Measurements from ENCODE around the gene FRG2C.
A peak's percentile ranks its signal among the peaks of the same experiment; 100 is the strongest.
"Not testable (repeated sequence)": the region's sequence is repeated elsewhere in the genome, so short reads cannot be mapped to it uniquely, and the experiment has no call there.

FRG2C gene

DNA sequence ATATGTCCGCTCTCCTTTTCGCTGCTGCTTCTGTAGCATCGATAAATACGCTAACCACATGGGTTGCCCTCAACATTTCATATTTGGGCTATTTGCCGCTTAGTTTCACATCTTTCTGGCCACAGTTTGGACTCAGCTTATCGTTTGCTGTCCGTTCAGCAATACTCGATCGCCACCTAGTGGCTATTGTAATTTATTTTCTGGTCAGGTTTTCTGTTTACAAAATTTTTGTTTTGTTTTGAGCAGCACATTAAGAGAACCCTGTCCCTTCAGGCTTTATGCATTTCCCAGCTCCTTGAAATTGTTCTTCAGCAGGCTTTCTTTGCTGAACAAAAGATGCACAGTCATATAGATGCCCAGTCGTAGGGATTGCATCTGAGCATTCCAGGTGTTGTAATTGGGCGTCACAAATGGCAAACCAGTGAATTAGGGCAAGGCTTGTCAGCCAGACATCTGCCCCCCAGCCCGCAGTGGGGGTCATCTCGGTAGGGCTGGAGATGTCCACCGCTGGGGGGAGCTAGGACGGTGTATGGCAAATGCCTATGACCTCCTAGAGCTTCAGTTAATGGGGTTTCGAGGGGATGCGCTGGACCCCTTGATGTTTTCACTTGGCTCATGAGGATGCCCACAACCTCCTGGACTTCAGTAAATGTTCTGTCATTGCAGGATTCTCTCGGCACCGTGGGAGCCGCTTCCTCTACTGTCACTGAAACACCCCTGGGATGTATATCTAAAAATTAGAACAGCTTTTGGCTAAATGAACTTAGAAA, 20.9 kb upstream of the FRG2C start:
- not testable (repeated sequence) for DNase-seq (ENCODE audit: extremely low read depth, insufficient read length); H3K27me3 ChIP-seq (replicated peaks; ENCODE audit: control insufficient read depth, insufficient read depth, low read length); H3K36me3 ChIP-seq (ENCODE audit: control insufficient read depth, insufficient read depth, low read length); H3K4me3 ChIP-seq (replicated peaks; ENCODE audit: low read depth, low read length)
- TF ChIP-seq, protein P1, sequence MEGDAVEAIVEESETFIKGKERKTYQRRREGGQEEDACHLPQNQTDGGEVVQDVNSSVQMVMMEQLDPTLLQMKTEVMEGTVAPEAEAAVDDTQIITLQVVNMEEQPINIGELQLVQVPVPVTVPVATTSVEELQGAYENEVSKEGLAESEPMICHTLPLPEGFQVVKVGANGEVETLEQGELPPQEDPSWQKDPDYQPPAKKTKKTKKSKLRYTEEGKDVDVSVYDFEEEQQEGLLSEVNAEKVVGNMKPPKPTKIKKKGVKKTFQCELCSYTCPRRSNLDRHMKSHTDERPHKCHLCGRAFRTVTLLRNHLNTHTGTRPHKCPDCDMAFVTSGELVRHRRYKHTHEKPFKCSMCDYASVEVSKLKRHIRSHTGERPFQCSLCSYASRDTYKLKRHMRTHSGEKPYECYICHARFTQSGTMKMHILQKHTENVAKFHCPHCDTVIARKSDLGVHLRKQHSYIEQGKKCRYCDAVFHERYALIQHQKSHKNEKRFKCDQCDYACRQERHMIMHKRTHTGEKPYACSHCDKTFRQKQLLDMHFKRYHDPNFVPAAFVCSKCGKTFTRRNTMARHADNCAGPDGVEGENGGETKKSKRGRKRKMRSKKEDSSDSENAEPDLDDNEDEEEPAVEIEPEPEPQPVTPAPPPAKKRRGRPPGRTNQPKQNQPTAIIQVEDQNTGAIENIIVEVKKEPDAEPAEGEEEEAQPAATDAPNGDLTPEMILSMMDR (IDR thresholded peaks at IDR 0.05; ENCODE audit: insufficient read depth, low read length, poor library complexity, severe bottlenecking): peak; percentile 33

DNA sequence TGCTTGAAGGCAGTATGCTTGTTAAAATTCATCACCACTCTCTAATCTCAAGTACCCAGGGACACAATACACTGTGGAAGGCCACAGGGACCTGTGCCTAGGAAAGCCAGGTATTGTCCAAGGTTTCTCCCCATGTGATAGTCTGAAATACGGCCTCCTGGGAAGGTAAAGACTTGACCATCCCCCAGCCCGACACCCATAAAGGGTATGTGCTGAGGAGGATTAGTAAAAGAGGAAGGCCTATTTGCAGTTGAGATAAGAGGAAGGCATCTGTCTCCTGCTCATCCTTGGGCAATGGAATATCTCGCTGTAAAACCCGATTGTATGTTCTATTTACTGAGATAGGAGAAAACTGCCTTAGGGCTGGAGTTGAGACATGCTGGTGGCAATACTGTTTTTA, 18.6 kb upstream of the FRG2C start:
- not testable (repeated sequence) for H3K4me3 ChIP-seq (replicated peaks; ENCODE audit: low read depth, low read length); H3K36me3 ChIP-seq (ENCODE audit: control insufficient read depth, insufficient read depth, low read length); H3K27me3 ChIP-seq (replicated peaks; ENCODE audit: control insufficient read depth, insufficient read depth, low read length); DNase-seq (ENCODE audit: extremely low read depth, insufficient read length)

DNA sequence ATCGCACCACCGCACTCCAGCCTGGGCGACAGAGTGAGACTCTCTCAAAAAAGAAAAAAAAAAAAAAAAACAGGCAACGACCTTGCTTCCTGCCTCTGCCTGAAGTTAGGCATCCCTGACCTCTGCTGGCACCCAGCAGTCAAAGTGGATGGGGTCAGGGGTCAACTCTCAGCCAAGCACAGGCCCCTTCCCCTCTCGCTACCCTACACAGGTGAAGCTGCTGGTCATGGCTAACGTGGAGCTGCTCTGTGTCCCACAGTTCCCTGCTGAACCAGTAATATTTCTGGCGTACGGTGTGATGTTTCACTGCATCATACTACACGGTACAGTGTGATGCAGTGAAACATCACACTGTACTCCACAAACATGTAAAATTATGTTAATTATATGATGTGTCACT, 13.9 kb upstream of the FRG2C start:
- Histone ChIP-seq H3K27me3 (replicated peaks; ENCODE audit: control insufficient read depth, insufficient read depth, low read length) (no peaks in the 10 kb centered on the region), H3K4me3 (replicated peaks; ENCODE audit: low read depth, low read length) (no peak overlapping the region), H3K36me3 (ENCODE audit: control insufficient read depth, insufficient read depth, low read length) (no peaks in the 10 kb centered on the region)
- no peak for DNase-seq (ENCODE audit: extremely low read depth, insufficient read length)
- TF ChIP-seq, protein P1 (IDR thresholded peaks at IDR 0.05; ENCODE audit: insufficient read depth, low read length, poor library complexity, severe bottlenecking): no peak

DNA sequence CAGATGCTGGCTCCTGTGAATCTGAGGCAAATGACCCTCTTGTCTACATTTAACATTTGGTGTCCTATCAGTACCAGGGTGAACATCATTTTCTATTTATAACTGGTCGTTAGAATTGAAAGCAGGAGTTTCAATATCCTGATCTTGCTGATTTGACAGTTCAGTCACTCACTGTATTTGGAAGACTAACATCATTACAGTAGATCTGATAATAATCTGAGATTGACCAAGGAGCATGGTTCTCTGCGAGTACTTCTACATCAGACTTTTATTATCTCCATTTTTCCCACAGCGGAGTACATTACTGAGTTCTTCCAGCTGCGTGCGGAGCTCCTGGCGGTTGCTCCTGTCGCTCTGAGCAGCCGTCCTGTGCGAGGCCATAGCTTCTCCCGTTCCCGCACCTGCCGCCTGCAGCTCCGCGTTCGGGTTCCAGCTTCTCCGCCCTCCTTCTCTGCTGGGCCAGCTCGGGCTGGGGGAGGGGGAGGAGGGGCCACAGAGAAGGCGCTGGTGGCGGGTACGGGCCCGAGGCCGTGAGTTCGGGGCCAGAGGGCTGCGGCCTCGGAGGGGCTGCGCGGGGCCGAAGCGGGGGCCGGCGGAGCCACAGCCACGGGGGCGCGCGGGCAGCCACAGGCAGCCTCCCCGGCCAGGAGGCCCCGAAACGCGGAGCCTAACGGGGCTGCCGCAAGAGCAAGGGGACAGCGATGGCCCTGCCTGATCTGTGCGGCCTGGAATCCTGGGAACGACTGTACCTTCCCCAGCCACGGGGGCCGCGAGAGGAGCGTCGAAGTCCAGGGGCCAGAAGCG, 8.8 kb upstream of the FRG2C start:
- not testable (repeated sequence) for H3K36me3 ChIP-seq (ENCODE audit: control insufficient read depth, insufficient read depth, low read length); DNase-seq (ENCODE audit: extremely low read depth, insufficient read length); H3K4me3 ChIP-seq (replicated peaks; ENCODE audit: low read depth, low read length); H3K27me3 ChIP-seq (replicated peaks; ENCODE audit: control insufficient read depth, insufficient read depth, low read length)

DNA sequence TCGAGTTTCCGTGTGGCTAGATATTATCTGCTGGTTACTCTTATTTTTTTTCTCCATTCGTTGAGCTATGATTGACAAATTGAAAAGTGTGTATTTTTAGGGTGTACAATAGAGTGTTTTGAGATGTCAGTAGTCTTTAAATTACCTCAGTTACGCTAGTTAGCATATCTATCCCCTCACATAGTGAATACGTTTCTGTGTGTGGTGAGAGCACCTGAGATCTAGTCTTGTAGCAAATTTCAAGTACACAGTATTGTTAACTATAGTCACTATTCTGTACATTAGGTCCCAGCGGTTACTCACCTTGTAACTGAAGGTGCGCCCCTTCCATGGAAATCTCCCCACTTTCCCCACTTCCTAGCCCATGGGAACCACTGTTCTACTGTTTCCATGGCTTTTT, 8.2 kb upstream of the FRG2C start:
- H3K36me3 ChIP-seq (ENCODE audit: control insufficient read depth, insufficient read depth, low read length); H3K4me3 ChIP-seq (replicated peaks; ENCODE audit: low read depth, low read length); DNase-seq (ENCODE audit: extremely low read depth, insufficient read length); H3K27me3 ChIP-seq (replicated peaks; ENCODE audit: control insufficient read depth, insufficient read depth, low read length): not testable (repeated sequence)

DNA sequence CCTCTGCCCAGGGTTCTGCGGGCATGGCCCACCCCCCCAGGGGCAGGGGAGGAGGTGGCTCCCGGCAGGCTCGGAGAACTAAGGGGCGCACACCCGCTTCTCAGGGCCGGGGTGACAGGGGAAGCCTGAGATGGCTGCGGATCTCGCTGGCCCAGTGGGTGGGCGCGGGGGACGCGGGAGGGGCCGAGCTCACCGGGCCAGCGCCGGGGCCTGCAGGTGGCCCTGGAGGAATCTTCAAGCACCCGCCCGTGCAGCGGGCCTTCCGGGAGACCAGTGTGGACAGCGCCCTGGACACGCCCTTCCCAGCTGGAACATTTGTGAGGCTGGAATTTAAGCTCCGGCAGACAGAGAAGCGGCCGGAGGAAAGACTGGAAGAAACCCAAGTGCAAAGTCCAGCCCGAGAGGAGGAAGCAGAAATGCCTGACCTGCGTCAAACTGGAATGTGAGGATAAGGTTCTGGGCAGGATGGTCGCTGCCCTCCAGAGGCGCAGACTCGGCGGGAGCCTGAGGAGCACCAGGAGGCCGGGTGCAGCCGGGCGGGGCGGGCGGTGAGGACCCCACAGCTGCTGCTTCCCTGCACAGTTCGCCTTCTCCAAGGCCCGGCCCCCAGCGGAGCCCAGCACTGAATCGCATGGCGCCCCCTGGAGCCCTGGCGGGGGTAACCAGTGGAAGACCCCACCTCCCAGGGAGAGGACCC, 5.6 kb upstream of the FRG2C start:
- H3K36me3 ChIP-seq (ENCODE audit: control insufficient read depth, insufficient read depth, low read length); DNase-seq (ENCODE audit: extremely low read depth, insufficient read length); H3K27me3 ChIP-seq (replicated peaks; ENCODE audit: control insufficient read depth, insufficient read depth, low read length); H3K4me3 ChIP-seq (replicated peaks; ENCODE audit: low read depth, low read length): not testable (repeated sequence)

DNA sequence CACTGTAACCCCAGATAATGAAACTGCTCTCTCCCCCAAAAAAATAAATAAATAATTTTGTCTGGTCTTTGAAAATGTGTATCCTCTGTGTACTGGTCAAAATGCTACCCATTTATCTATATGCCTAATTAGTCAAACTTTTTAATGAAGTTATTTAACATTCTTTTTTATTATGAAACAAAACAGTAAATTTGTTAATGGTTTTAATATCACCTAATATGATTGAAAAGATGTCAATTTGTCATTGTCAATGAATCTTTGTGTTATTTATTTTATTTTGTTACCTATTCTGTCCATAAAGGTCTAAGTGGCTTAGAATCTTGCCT, 5.1 kb upstream of the FRG2C start:
- H3K4me3 ChIP-seq (replicated peaks; ENCODE audit: low read depth, low read length); DNase-seq (ENCODE audit: extremely low read depth, insufficient read length); H3K27me3 ChIP-seq (replicated peaks; ENCODE audit: control insufficient read depth, insufficient read depth, low read length); H3K36me3 ChIP-seq (ENCODE audit: control insufficient read depth, insufficient read depth, low read length): not testable (repeated sequence)

DNA sequence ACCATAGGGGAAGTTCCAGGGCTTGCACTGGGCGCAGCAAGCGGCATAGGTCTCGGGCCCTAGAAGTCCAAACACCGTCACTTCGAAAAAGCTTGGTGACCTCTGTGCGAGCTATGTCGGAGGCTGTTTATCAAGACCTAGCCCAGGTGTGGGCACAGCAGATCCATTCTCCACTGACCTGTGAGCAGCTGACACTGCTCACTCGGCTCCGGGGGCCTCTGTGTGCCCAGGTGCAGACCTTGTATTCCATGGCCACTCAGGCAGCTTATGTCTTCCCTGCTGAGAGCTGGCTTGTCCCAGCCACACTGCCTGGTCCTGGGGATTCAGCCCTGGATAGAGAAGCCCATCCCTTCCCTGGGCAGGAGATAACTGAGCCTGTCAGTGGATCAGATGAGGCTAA, 1.5 kb downstream of the FRG2C start:
- H3K36me3 ChIP-seq (ENCODE audit: control insufficient read depth, insufficient read depth, low read length); DNase-seq (ENCODE audit: extremely low read depth, insufficient read length); H3K27me3 ChIP-seq (replicated peaks; ENCODE audit: control insufficient read depth, insufficient read depth, low read length): not testable (repeated sequence)

DNA sequence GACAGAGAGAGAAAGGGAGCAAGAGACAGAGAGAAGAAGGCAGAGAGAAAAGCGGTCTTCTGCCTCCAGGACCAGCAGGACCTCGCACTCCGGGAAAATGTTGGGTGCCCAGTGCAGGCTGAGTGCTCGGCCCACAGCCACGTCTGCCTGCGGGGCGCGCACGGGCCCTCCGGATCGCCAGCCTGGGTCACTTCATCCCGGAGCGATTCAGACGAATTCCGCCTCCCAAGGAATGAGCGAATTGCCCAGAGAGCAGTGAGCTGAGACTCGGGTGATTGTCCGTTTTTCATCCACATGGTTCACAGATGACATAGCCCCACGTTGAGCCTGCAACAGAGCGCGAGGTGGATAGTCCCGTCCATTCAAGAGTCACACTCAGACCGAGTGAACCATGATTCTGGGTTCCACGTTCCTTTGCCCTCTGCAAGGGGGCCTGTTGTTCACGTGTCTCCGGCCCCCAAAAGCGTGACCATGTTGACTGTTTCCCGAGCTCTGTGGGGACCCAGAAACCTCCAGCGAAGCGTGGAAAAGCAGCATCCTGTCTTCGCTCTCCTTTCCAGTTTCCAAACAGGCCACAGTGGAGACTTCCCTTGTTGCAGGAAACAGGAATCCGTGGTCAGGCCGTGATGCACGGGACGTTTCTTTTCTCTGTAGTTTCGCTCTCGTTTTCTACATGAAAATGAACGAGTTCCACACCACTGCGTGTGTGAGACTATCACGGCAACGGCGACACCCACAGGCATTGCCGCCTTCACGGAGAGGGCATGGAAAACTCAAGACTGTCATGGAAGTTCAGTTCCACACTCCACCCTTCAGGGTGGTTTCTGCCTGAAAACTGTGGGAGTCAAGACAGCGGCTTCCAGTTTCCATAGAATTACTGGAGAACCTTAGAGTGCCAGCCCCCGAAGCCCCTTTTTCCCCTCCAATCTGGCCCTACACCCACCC, 3.9 kb downstream of the FRG2C start:
- H3K36me3 ChIP-seq (ENCODE audit: control insufficient read depth, insufficient read depth, low read length); DNase-seq (ENCODE audit: extremely low read depth, insufficient read length); H3K4me3 ChIP-seq (replicated peaks; ENCODE audit: low read depth, low read length); H3K27me3 ChIP-seq (replicated peaks; ENCODE audit: control insufficient read depth, insufficient read depth, low read length): not testable (repeated sequence)

More for the DNA sequence above, 1.5 kb downstream of the FRG2C start:
- H3K4me3 ChIP-seq (replicated peaks; ENCODE audit: low read depth, low read length): not testable (repeated sequence)

DNA sequence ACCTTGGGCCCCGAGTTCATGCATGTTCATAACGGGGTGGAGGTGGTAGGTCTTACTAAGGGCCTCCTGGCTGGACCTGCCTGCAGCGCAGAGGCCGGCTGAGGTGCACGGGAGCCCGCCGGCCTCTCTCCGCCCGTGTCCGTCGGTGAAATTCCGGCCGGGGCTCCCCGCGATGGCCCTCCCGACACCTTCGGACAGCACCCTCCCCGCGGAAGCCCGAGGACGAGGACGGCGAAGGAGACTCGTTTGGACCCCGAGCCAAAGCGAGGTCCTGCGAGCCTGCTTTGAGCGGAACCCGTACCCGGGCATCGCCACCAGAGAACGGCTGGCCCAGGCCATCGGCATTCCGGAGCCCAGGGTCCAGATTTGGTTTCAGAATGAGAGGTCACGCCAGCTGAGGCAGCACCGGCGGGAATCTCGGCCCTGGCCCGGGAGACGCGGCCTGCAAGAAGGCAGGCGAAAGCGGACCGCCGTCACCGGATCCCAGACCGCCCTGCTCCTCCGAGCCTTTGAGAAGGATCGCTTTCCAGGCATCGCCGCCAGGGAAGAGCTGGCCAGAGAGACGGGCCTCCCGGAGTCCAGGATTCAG, 4.7 kb downstream of the FRG2C start:
- H3K27me3 ChIP-seq (replicated peaks; ENCODE audit: control insufficient read depth, insufficient read depth, low read length); DNase-seq (ENCODE audit: extremely low read depth, insufficient read length); H3K4me3 ChIP-seq (replicated peaks; ENCODE audit: low read depth, low read length); H3K36me3 ChIP-seq (ENCODE audit: control insufficient read depth, insufficient read depth, low read length): not testable (repeated sequence)
